OCI-LY3 (cell line): ENCODE data around the gene PASK.
"Not testable (repeated sequence)": the region's sequence is repeated elsewhere in the genome, so short reads cannot be mapped to it uniquely, and the experiment has no call there.

Source experiments
- H2AFZ ChIP-seq: fragments of 200-600, 300-600 bp; shearing (Covaris generic); 2 replicates; pipeline ENCODE4 v1.6.0; 2014; ENCODE audit warnings: antibody characterized with exemption, low read depth, low read length
- H3K27ac ChIP-seq: fragments of 200-600, 300-600 bp; sonication (generic); 2 replicates; pipeline ENCODE4 v1.5.1; 2014; ENCODE audit warnings: mild to moderate bottlenecking, low read length, moderate library complexity, mixed read lengths
- H3K27me3 ChIP-seq: fragments of 200-600, 300-600 bp; sonication (generic); 2 replicates; pipeline ENCODE4 v1.6.1; 2014; ENCODE audit warnings: low read depth, low read length, mixed read lengths
- H3K36me3 ChIP-seq: fragments of 200-600, 300-600 bp; sonication (generic); replicated peaks from 2 replicates; pipeline ENCODE3; 2014; ENCODE audit warnings: low read depth, low read length, mixed read lengths
- H3K4me1 ChIP-seq: fragments of 300-600, 200-600 bp; sonication (generic); 2 replicates; pipeline ENCODE4 v1.6.1; 2014; ENCODE audit warnings: low read length, mixed read lengths
- H3K4me2 ChIP-seq: fragments of 200-600, 300-600 bp; sonication (generic); 2 replicates; pipeline ENCODE4 v1.6.1; 2014; ENCODE audit warnings: low read length, mixed read lengths
- H3K4me3 ChIP-seq: fragments of 300-600, 200-600 bp; sonication (generic); 2 replicates; pipeline ENCODE4 v1.5.1; 2014; ENCODE audit warnings: antibody characterized with exemption, mild to moderate bottlenecking, low read length, moderate library complexity
- H3K79me2 ChIP-seq: fragments of 300-600, 200-600 bp; shearing (Covaris generic); 2 replicates; pipeline ENCODE4 v1.6.1; 2014; ENCODE audit warnings: mild to moderate bottlenecking, low read length, mixed read lengths
- H3K9ac ChIP-seq: fragments of 300-600, 200-600 bp; shearing (Covaris generic); 2 replicates; pipeline ENCODE4 v1.6.0; 2014; ENCODE audit warnings: mild to moderate bottlenecking, low read length, moderate library complexity
- H3K9me3 ChIP-seq: fragments of 200-600, 300-600 bp; shearing (Covaris generic); 2 replicates; pipeline ENCODE4 v1.6.1; 2014; ENCODE audit warnings: low read length, mixed read lengths; ENCODE audit not compliant: insufficient read depth
- H4K20me1 ChIP-seq: fragments of 200-600, 300-600 bp; sonication (generic); 2 replicates; pipeline ENCODE4 v1.6.1; 2016; ENCODE audit warnings: low read length, mixed read lengths; ENCODE audit not compliant: insufficient read depth
- CTCF ChIP-seq: fragments of 200-600, 300-600 bp; sonication (generic); IDR thresholded peaks from 2 replicates; pipeline ENCODE4 v1.5.1; 2014; ENCODE audit warnings: antibody characterized with exemption, low read length, low read depth
- EZH2phosphoT487 ChIP-seq: fragments of 200-600 bp; shearing (Covaris generic); IDR thresholded peaks from 2 replicates; pipeline ENCODE4 v1.6.1; 2018; ENCODE audit warnings: antibody characterized with exemption, mixed run types, low read depth

Gene PASK

GRCh38 chr2:241148891-241149674, at the start of gene PASK:
Gene PASK (minus strand): TSS chr2:241149472. CDS start chr2:241143032, 6,440 bp downstream.
- Histone ChIP-seq H3K4me1 (peaks cover 29% of the 10 kb centered on the region), H4K20me1 (0 out of 2 replicates have a peak, but pooled peaks cover 4% of the 10 kb centered on the region), H3K79me2 (peaks cover 85% of the 10 kb centered on the region), H3K9ac (peak within 1 kb of the TSS; percentile 96), H3K4me3 (peak within 1 kb of the TSS; percentile 99), H3K4me2 (peak within 1 kb of the TSS; percentile 89), H3K27ac (peak within 1 kb of the TSS; percentile 81), H2AFZ (no peak within 1 kb of the TSS), H3K9me3 (no peaks in the 10 kb centered on the region), H3K27me3 (no peaks in the 10 kb centered on the region), H3K36me3 (no peaks in the 10 kb centered on the region)
- no peak for TF ChIP-seq EZH2phosphoT487
- TF ChIP-seq CTCF, result no peak

DNA sequence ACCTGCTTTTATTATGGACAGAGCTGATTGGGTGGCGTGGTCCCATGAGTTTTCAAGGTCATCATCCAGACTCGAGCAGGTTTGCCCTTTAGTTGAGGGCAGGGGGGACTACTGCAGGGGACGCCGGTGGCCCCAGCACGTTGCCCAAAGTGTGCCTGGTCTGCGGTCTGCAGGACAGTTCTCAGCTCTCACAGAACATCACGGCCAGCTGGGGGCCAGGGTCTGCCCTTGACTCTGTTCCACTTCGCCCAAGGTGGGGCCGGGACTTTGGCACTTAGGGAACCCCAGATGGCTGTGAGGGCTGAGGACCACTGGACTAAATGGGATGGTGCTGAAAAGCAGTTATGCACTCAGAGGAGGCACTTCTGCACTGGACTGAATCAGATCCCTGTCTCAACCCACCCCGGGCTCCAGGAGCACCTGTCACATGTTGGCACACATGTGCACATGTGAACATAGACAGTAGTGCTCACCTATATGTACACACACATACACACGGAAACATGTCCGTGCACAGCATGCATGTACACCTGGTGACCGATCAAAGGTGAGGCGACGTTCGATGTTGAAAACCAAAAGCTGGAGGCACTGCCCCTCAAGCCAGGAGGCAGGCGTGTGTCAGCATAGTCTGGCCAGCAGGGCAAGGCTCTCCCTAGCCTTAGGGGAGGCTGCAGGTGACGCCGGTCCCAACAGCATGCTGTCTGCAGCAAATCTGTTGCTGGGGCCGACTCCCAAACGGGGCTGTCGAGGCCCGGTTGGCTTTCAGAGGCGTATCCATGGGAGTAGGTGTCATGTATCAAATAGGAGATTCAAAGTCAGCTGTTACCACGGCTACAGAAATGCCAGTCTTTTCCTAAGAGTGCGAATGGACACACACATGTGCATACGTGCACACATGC, 49.4 kb upstream of the PASK start:
- H3K27ac ChIP-seq, result no peak overlapping the region
- H3K27me3 ChIP-seq, result no peaks in the 10 kb centered on the region
- H3K36me3 ChIP-seq, result no peaks in the 10 kb centered on the region
- no peaks in the 10 kb centered on the region for H3K9me3 ChIP-seq
- H3K4me2 ChIP-seq, result no peak overlapping the region
- TF ChIP-seq EZH2phosphoT487, result no peak
- TF ChIP-seq CTCF, result no peak
- no peak overlapping the region for H3K9ac ChIP-seq
- H2AFZ ChIP-seq, result no peak overlapping the region
- no peak overlapping the region for H3K4me3 ChIP-seq
- H3K79me2 ChIP-seq, result no peaks in the 10 kb centered on the region
- H4K20me1 ChIP-seq, result no peaks in the 10 kb centered on the region
- H3K4me1 ChIP-seq, result no peaks in the 10 kb centered on the region

GRCh38 chr2:241197947-241198346, 48.7 kb upstream of the PASK start:
- TF ChIP-seq CTCF (no peak), EZH2phosphoT487 (no peak)
- H3K4me2 ChIP-seq, result no peak overlapping the region

GRCh38 chr2:241197246-241197645, 48.0 kb upstream of the PASK start:
- H3K27ac ChIP-seq, H3K27me3 ChIP-seq: not testable (repeated sequence)

More at GRCh38 chr2:241197947-241198346, 48.7 kb upstream of the PASK start:
- no peaks in the 10 kb centered on the region for H3K36me3 ChIP-seq
- no peaks in the 10 kb centered on the region for H3K27me3 ChIP-seq
- H4K20me1 ChIP-seq, result no peaks in the 10 kb centered on the region
- H3K9me3 ChIP-seq, result no peaks in the 10 kb centered on the region
- H3K27ac ChIP-seq, result no peak overlapping the region
- H3K79me2 ChIP-seq, result no peaks in the 10 kb centered on the region
- H3K4me3 ChIP-seq, result no peak overlapping the region
- H3K9ac ChIP-seq, result no peak overlapping the region
- no peak overlapping the region for H2AFZ ChIP-seq
- H3K4me1 ChIP-seq, result no peaks in the 10 kb centered on the region

More at GRCh38 chr2:241197246-241197645, 48.0 kb upstream of the PASK start:
- not testable (repeated sequence) for H3K79me2 ChIP-seq, H3K9me3 ChIP-seq, H2AFZ ChIP-seq, H4K20me1 ChIP-seq, H3K4me3 ChIP-seq, H3K36me3 ChIP-seq, H3K4me1 ChIP-seq, H3K9ac ChIP-seq, H3K4me2 ChIP-seq
